ENCODE measurements around the gene GPRC5B. TPM values are rescaled to one million over a fixed set of nuclear protein-coding genes. Genes with fewer than 3 reads are reported as not detected.

Gene GPRC5B
- total and polyA plus RNA-seq, 2 of the 8 experiments (the other 6 are each of a cell fraction or from before 2014, with no cell fraction given): 106 to 160 TPM

DNA sequence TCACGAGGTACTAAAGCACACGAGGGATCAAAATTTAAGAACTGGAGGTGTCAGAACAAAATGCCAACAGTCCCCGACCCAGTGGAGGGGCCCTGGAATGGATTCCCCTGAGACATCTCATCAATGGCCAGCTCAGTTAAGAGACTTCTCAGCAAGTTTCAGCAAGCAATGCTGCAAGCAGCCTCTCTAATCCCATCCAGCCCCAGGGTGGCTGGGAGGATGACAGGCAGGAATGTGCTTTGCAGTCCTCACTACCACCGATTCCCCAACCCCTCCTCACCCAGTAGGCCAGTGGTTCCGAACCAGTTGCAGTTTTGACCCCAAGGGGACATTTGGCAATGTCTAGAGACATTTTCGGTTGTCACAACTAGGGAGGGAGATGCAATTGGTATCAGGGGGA lies 8.7 kb downstream of the GPRC5B start:
- ChIA-PET CTCF (ENCODE audit: partially characterized antibody) (interaction anchor here (0.7 to 3.0 kb wide), 5 partner anchors 10 to 274 kb away, joined by 3 to 7 read pairs (median 4); no protein-coding TSS in a partner anchor), POLR2A (ENCODE audit: partially characterized antibody) (interaction anchor here (1.4 to 11.4 kb wide), 5 partner anchors 8 to 158 kb away, joined by 4 to 114 read pairs (median 6); partner anchors contain the start of genes IQCK and KNOP1)
- no peak overlapping the region for H3K4me3 ChIP-seq (ENCODE audit: extremely low read depth in 1 of 4, insufficient read depth in 2 of 4, low read depth in 3 of 4, low read length in 4 of 4)
- H4K91ac ChIP-seq (replicated peaks; ENCODE audit: insufficient read length, low read length): no peak overlapping the region
- WGBS, 2 experiments (ENCODE audit: extremely low coverage in 1 of 2, insufficient coverage in 1 of 2, insufficient read length in 1 of 2, insufficient replicate concordance in 2 of 2, low coverage in 1 of 2, low lambda C conversion rate in 2 of 2, missing lambda C conversion rate in 1 of 2): 96% methylated on average over 6 of the region's 6 CpGs; no CpG with 5 or more reads in 1 of the 2 experiments
- no peak for DNase-seq (ENCODE audit: low read depth in 1 of 2, low spot score in 2 of 2)
- H3K79me1 ChIP-seq (ENCODE audit: low read depth, low read length): peaks cover 43% of the 10 kb centered on the region
- no peak overlapping the region for H2BK120ac ChIP-seq (replicated peaks; ENCODE audit: low read depth, low read length)
- H2AK5ac ChIP-seq (ENCODE audit: low read depth, low read length): peak overlapping the region; percentile 24; the same call in 1 of the 2 replicates
- H3K36me3 ChIP-seq (ENCODE audit: control insufficient read depth in 2 of 4, insufficient read depth in 4 of 4, low read length in 3 of 4): peaks cover 4 to 45% (median 14%) of the 10 kb centered on the region in 4 experiments; a peak in 6 of 8 replicates
- peak overlapping the region; percentile 28 for H2BK5ac ChIP-seq (ENCODE audit: low read depth, low read length)
- H2BK20ac ChIP-seq (ENCODE audit: low read length): no peak overlapping the region
- H3K79me2 ChIP-seq (ENCODE audit: control insufficient read depth in 1 of 2, insufficient read depth in 2 of 2, low read length in 2 of 2): peaks cover 26 to 97% of the 10 kb centered on the region in 2 experiments
- H2AFZ ChIP-seq (ENCODE audit: low read length): no peak overlapping the region
- no peak overlapping the region for H2BK12ac ChIP-seq (ENCODE audit: low read depth, low read length)
- no peak overlapping the region for H4K5ac ChIP-seq (ENCODE audit: insufficient read length, low read depth, low read length)
- H4K8ac ChIP-seq (ENCODE audit: extremely low read depth, insufficient read depth, low read length): no peak overlapping the region
- H4K20me1 ChIP-seq (replicated peaks in 1 of 2; ENCODE audit: control insufficient read depth in 1 of 2, insufficient read depth in 2 of 2, low read length in 2 of 2): peaks cover 21 to 31% of the 10 kb centered on the region in 2 experiments
- H3K4me1 ChIP-seq (replicated peaks in 1 of 4; ENCODE audit: control insufficient read depth in 3 of 4, insufficient read depth in 4 of 4, low read length in 3 of 4): peaks cover 9 to 38% (median 20%) of the 10 kb centered on the region in 4 experiments
- H3K27ac ChIP-seq (ENCODE audit: low read depth, low read length): 0 out of 2 replicates have a peak overlapping the region, but pooled peaks have one; percentile 7
- TF ChIP-seq KDM5A (IDR thresholded peaks at IDR 0.05; ENCODE audit: low read length) (no peak), EGR1 (IDR thresholded peaks at IDR 0.05; ENCODE audit: borderline replicate concordance, low read depth, low read length) (no peak), TEAD4 (IDR thresholded peaks at IDR 0.05; ENCODE audit: low read depth, low read length) (0 out of 2 replicates have a peak, but pooled peaks have one; percentile 24), GABPA (IDR thresholded peaks at IDR 0.05; ENCODE audit: borderline replicate concordance, insufficient read depth, low read length) (no peak)
- H2BK15ac ChIP-seq (ENCODE audit: low read length): 0 out of 2 replicates have a peak overlapping the region, but pooled peaks have one; percentile 18
- H3K18ac ChIP-seq (ENCODE audit: extremely low read depth, low read length): peak overlapping the region; percentile 25; the same call in 1 of the 2 replicates
- H3K56ac ChIP-seq (replicated peaks; ENCODE audit: insufficient read length, low read depth, low read length): no peak overlapping the region
- H3K4me2 ChIP-seq (ENCODE audit: insufficient read depth in 1 of 2, low read depth in 2 of 2, low read length in 2 of 2): no peak overlapping the region
- no peak overlapping the region for H3K14ac ChIP-seq (ENCODE audit: insufficient read length)
- H3K9me3 ChIP-seq (ENCODE audit: insufficient read depth in 2 of 2, low read depth in 1 of 2, low read length in 1 of 2): no peaks in the 10 kb centered on the region; a peak in 1 of 4 replicates
- H3K23me2 ChIP-seq (ENCODE audit: low read depth, low read length): peaks cover 2% of the 10 kb centered on the region; the same call in 1 of the 2 replicates
- no peak overlapping the region for H3K23ac ChIP-seq (ENCODE audit: insufficient read length)
- H3K4ac ChIP-seq (replicated peaks; ENCODE audit: insufficient read length, low read depth, low read length): no peak overlapping the region
- no peak for FAIRE-seq
- H3K27me3 ChIP-seq (replicated peaks in 1 of 4; ENCODE audit: control insufficient read depth in 3 of 4, extremely low read depth in 1 of 4, insufficient read depth in 3 of 4, low read length in 3 of 4): no peaks in the 10 kb centered on the region
- H3K9ac ChIP-seq (replicated peaks in 1 of 4; ENCODE audit: extremely low read depth in 1 of 4, low read depth in 3 of 4, low read length in 3 of 4): no peak overlapping the region
